GM19099 (cell line): ENCODE results near the gene SLC35G6.

ENCODE experiments used
- POLR2A ChIP-seq: IDR thresholded peaks from 3 replicates; pipeline ENCODE4 v1.6.1; 2011; ENCODE audit warnings: low read depth; ENCODE audit not compliant: insufficient read length; ENCODE audit errors: extremely low read depth

SLC35G6 gene

GRCh38 chr17:7468804-7469389 lies 12.3 kb upstream of the SLC35G6 start:
- TF ChIP-seq POLR2A: no peak

GRCh38 chr17:7471729-7472128 lies 9.5 kb upstream of the SLC35G6 start:
- TF ChIP-seq POLR2A: no peak

- TF ChIP-seq POLR2A: no peak
Observed at GRCh38 chr17:7475764-7476422, 5.4 kb upstream of the SLC35G6 start.

- no peak for TF ChIP-seq POLR2A
Observed at GRCh38 chr17:7476494-7476893, 4.8 kb upstream of the SLC35G6 start.

- TF ChIP-seq POLR2A: no peak
Observed at GRCh38 chr17:7476951-7477350, 4.3 kb upstream of the SLC35G6 start.

- TF ChIP-seq POLR2A: no peak
Observed at GRCh38 chr17:7477392-7478275, 3.6 kb upstream of the SLC35G6 start.

- TF ChIP-seq POLR2A: no peak
Observed at GRCh38 chr17:7478276-7479212, 2.7 kb upstream of the SLC35G6 start.

- TF ChIP-seq POLR2A: peak; percentile 29
Observed at GRCh38 chr17:7479213-7480088, 1.8 kb upstream of the SLC35G6 start, which contains the start of gene ZBTB4. Gene ZBTB4 (minus strand): TSS chr17:7479631. CDS start chr17:7466801, 12,830 bp downstream.

- no peak for TF ChIP-seq POLR2A
Observed at GRCh38 chr17:7480089-7480384, 1.2 kb upstream of the SLC35G6 start.

- TF ChIP-seq POLR2A: no peak
Observed at GRCh38 chr17:7483255-7484066, 2.2 kb downstream of the SLC35G6 start.

- peak; percentile 100 for TF ChIP-seq POLR2A
Observed at GRCh38 chr17:7484067-7484918, 3.0 kb downstream of the SLC35G6 start, which contains the start of gene POLR2A. Gene POLR2A (plus strand): TSS chr17:7484366.

- TF ChIP-seq POLR2A: no peak
Observed at GRCh38 chr17:7484919-7485377, 3.7 kb downstream of the SLC35G6 start.
